ENCODE data around the gene OR2A14. TPM values are rescaled to one million over a fixed set of nuclear protein-coding genes. Genes with fewer than 3 reads are reported as not detected.

The OR2A14 gene
- total RNA-seq, 1 experiment from 2014 or later, result not detected

DNA sequence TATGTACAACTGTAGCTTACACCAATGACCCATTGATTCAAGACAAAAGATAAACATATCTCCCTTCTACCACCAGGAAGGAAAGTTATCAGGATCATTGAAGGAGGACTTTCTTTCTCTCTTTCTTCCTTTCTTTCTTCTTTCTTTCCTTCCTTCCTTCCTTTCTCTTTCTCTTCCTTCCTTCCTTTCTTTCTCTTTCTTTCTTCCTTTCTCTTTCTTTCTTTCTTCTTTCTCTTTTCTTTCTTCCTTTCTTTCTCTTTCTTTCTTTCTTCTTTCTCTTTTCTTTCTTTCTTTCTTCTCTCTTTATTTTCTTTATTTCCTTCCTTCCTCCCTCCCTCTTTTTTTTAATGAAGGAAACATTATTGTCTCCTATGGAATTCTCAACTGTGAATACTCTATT is 24.2 kb upstream of the OR2A14 start:
- H4K91ac ChIP-seq (ENCODE audit: insufficient read length, low read depth, low read length), result no peak overlapping the region
- H3K56ac ChIP-seq (ENCODE audit: insufficient read length, low read depth, low read length), result no peak overlapping the region
- no peaks in the 10 kb centered on the region for H3K79me2 ChIP-seq (ENCODE audit: insufficient read depth, low read length)
- H3K27me3 ChIP-seq (ENCODE audit: insufficient read depth, low read length), result no peaks in the 10 kb centered on the region
- H3K79me1 ChIP-seq (ENCODE audit: insufficient read depth, low read depth, low read length, poor library complexity, severe bottlenecking), result no peaks in the 10 kb centered on the region
- no peak overlapping the region for H3K4ac ChIP-seq (ENCODE audit: low read depth, low read length)
- H2BK12ac ChIP-seq (ENCODE audit: insufficient read length, low read depth, low read length), result no peak overlapping the region
- H2BK120ac ChIP-seq (ENCODE audit: low read depth, low read length, poor library complexity, severe bottlenecking), result no peak overlapping the region
- no peak overlapping the region for H3K4me3 Mint-ChIP-seq
- H3K27me3 Mint-ChIP-seq (ENCODE audit: low read depth), result no peaks in the 10 kb centered on the region
- H3K9me3 ChIP-seq (ENCODE audit: control insufficient read depth, low read depth, low read length), result no peaks in the 10 kb centered on the region
- H3T11ph ChIP-seq (ENCODE audit: low read length), result no peak overlapping the region
- no peak overlapping the region for H3K9ac ChIP-seq (ENCODE audit: extremely low read depth, insufficient read length, low read length)
- H3K36me3 Mint-ChIP-seq (ENCODE audit: insufficient read depth in 1 of 3, low read depth in 3 of 3), result no peaks in the 10 kb centered on the region
- no peaks in the 10 kb centered on the region for H3K23me2 ChIP-seq (ENCODE audit: insufficient read length, low read depth, low read length, poor library complexity, severe bottlenecking)
- H4K8ac ChIP-seq (replicated peaks; ENCODE audit: insufficient read length, low read depth, low read length), result no peak overlapping the region
- H3K9me3 Mint-ChIP-seq, result no peaks in the 10 kb centered on the region; a peak in 1 of 5 replicates
- H3K27ac Mint-ChIP-seq, result no peak overlapping the region
- no peak overlapping the region for H4K5ac ChIP-seq (ENCODE audit: insufficient read length, low read depth, low read length)
- H2AFZ ChIP-seq (ENCODE audit: low read length), result no peak overlapping the region
- no peak overlapping the region for H3K27ac ChIP-seq (ENCODE audit: insufficient read length, low read depth, low read length)
- TF ChIP-seq, protein P1, sequence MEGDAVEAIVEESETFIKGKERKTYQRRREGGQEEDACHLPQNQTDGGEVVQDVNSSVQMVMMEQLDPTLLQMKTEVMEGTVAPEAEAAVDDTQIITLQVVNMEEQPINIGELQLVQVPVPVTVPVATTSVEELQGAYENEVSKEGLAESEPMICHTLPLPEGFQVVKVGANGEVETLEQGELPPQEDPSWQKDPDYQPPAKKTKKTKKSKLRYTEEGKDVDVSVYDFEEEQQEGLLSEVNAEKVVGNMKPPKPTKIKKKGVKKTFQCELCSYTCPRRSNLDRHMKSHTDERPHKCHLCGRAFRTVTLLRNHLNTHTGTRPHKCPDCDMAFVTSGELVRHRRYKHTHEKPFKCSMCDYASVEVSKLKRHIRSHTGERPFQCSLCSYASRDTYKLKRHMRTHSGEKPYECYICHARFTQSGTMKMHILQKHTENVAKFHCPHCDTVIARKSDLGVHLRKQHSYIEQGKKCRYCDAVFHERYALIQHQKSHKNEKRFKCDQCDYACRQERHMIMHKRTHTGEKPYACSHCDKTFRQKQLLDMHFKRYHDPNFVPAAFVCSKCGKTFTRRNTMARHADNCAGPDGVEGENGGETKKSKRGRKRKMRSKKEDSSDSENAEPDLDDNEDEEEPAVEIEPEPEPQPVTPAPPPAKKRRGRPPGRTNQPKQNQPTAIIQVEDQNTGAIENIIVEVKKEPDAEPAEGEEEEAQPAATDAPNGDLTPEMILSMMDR (conservative IDR thresholded peaks at IDR 0.05), result no peak
- H3K18ac ChIP-seq (ENCODE audit: insufficient read length, low read depth, low read length), result no peak overlapping the region
- no peak overlapping the region for H3K4me2 ChIP-seq (ENCODE audit: insufficient read depth, insufficient read length, low read length)
- H2BK20ac ChIP-seq (ENCODE audit: low read depth, low read length, poor library complexity, severe bottlenecking), result no peak overlapping the region
- no peaks in the 10 kb centered on the region for H4K20me1 ChIP-seq (ENCODE audit: control insufficient read depth, insufficient read depth, insufficient read length)
- H3K4me1 ChIP-seq (ENCODE audit: insufficient read depth, low read length), result no peaks in the 10 kb centered on the region; the same call in 1 of the 2 replicates
- H2AK5ac ChIP-seq (ENCODE audit: insufficient read length, low read length), result no peak overlapping the region
- peaks cover 4 to 5% of the 10 kb centered on the region in 2 experiments; a peak in 2 of 4 replicates for H3K4me1 Mint-ChIP-seq
- H3K23ac ChIP-seq (ENCODE audit: insufficient read length, low read depth, low read length), result no peak overlapping the region
- H2BK15ac ChIP-seq (ENCODE audit: low read depth, low read length), result no peak overlapping the region
- DNase-seq, result no peak
- H2BK5ac ChIP-seq (ENCODE audit: insufficient read length, low read length), result no peak overlapping the region
- no peak overlapping the region for H3K14ac ChIP-seq (ENCODE audit: insufficient read depth, low read length)

Measured in H9 (cell line).